Stomach smooth muscle (tissue), 2 donors: ENCODE results near the gene CASP8AP2.
"Not testable (repeated sequence)": the region's sequence is repeated elsewhere in the genome, so short reads cannot be mapped to it uniquely, and the experiment has no call there.

Experiments
- H3K27ac ChIP-seq: one replicate; pipeline ENCODE4 v1.7.0; 2013; ENCODE audit warnings: mild to moderate bottlenecking, low read length, inconsistent platforms
- H3K27me3 ChIP-seq, 2 donors: one replicate each; pipeline ENCODE4 v1.7.0; 2013; ENCODE audit warnings: low read length in 2 of 2; ENCODE audit not compliant: insufficient read depth in 2 of 2, control insufficient read depth in 1 of 2
- H3K36me3 ChIP-seq, 2 donors: one replicate each; pipeline ENCODE4 v1.7.0; 2013; ENCODE audit warnings: low read length in 2 of 2; ENCODE audit not compliant: control insufficient read depth in 2 of 2, insufficient read depth in 2 of 2
- H3K4me1 ChIP-seq: one replicate; pipeline ENCODE4 v1.7.0; 2013; ENCODE audit warnings: low read length; ENCODE audit not compliant: control insufficient read depth, insufficient read depth
- H3K4me3 ChIP-seq, 2 donors: one replicate each; pipeline ENCODE4 v1.7.0; 2013; ENCODE audit warnings: low read length in 2 of 2
- H3K9ac ChIP-seq, 2 donors: one replicate each; pipeline ENCODE4 v1.7.0; 2013; ENCODE audit warnings: low read length in 2 of 2, mild to moderate bottlenecking in 1 of 2
- H3K9me3 ChIP-seq, 2 donors: one replicate each; pipeline ENCODE4 v1.7.0; 2013; ENCODE audit warnings: low read length in 2 of 2; ENCODE audit not compliant: control insufficient read depth in 2 of 2
- donor health status: healthy.
- donor health status: Pancreatic carcinoma.

CASP8AP2 gene

DNA sequence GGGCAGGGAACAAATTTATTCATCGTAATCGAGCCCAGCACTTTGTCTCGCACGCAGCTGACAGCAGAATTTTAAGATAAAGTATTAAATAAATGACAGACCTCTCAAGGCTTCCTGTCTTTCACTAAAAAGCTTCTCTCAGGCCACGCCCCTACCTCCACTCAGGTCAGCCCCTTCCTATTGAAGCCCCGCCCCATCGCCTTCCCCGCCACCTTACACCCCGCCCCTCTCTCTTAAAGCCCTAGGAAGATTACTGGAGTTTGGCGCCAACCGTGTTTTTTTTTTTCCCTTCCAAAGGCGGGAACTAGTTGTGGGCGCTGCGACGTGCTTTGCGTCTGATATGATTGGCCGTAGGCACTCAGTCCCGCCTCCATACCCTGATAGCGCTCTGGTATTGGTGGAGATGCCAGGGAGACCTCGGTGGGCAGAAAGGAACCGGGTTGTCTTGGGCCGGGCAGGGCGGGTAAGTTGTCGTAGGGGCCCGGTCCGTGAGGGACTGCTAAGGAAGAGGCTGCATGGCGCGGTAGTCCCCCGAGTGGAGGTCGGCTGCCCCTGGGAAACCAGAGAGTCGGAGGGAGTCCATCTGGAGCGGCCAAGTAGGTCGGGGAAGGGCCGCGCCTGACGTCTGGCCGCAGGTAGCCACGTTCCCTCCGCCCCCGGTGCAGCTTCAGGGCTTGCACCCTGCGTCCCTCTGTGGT is at the start of gene CASP8AP2:
Gene CASP8AP2 (plus strand): TSS at position 409 of the 698 bp plus-strand sequence.
- Histone ChIP-seq H3K27ac (peak within 1 kb of the TSS; percentile 49), H3K4me3 (peak within 1 kb of the TSS; percentile 79 to 98), H3K4me1 (peaks cover 12% of the 10 kb centered on the region), H3K9me3 (no peaks in the 10 kb centered on the region), H3K9ac (peak within 1 kb of the TSS; percentile 79 to 84), H3K36me3 (peaks cover 3% of the 10 kb centered on the region in 2 donors), H3K27me3 (no peaks in the 10 kb centered on the region)

DNA sequence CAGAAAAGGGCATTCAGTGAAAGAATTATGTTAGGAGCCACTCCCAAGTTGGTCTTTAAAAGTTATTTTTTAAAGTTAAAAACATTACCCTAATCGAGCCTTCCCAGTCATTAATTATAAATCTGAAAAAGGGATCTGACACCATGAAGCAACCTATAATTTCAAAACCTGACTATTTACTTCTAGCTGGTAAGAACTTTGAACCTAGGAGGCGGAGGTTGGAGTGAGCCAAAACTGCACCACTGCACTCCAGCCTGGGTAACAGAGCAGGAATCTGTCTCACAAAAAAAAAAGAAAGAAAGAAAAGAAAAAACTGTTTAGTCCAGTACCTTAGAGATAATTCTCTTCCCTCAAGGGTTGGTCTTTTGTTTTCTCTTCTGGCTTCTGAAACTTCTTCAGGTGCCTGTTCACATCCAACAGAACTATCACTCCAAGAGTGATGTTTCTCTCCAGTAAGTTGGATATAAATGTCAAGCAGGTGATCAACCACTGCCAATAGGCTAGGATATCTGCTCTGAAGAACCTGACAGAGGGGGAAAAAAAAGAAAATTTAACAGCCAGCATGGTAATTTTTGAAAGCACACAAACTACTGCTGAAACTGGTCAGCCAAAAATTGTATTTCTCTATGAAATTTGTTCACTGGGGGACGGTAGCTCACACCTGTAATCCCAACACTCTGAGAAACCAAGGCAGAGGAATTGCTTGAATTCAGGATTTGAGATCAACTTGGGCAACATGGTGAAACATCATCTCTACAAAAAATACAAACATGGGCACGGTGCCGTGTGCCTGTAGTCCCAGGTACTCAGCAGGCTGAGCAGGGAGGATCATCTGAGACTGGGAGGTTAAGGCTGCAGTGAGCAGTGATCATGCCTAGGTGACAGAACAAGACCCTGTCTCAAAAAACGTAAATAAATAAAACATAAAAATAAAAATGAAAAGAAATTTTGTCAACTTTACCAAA is 48.3 kb upstream of the CASP8AP2 start:
- Histone ChIP-seq H3K9ac (no peak overlapping the region), H3K4me3 (no peak overlapping the region), H3K4me1 (no peaks in the 10 kb centered on the region), H3K36me3 (peaks cover 20 to 29% of the 10 kb centered on the region in 2 donors), H3K9me3 (no peaks in the 10 kb centered on the region), H3K27me3 (no peaks in the 10 kb centered on the region), H3K27ac (no peak overlapping the region)

DNA sequence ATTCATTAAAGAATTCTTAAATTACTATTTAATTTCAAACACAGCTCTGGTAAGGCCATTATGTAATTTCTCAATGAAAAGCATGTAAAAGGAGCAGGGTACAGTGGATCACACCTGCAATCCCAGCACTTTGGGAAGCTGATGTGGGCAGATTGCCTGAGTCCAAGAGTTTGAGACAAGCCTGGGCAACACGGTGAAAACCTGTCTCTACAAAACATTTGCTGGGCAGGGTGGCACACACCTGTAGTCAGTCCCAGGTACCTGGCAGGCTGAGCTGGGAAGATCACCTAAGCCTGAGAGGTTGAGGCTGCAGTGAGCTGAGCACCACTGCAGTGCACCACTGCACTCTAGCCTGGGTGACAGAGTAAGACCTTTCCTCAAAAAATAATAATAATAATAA is 47.5 kb upstream of the CASP8AP2 start:
- H3K36me3 ChIP-seq = peaks cover 23 to 29% of the 10 kb centered on the region in 2 donors
- H3K4me1 ChIP-seq = no peaks in the 10 kb centered on the region
- no peak overlapping the region for H3K9ac ChIP-seq
- H3K27ac ChIP-seq = no peak overlapping the region
- no peaks in the 10 kb centered on the region for H3K9me3 ChIP-seq
- H3K27me3 ChIP-seq = no peaks in the 10 kb centered on the region
- no peak overlapping the region for H3K4me3 ChIP-seq

DNA sequence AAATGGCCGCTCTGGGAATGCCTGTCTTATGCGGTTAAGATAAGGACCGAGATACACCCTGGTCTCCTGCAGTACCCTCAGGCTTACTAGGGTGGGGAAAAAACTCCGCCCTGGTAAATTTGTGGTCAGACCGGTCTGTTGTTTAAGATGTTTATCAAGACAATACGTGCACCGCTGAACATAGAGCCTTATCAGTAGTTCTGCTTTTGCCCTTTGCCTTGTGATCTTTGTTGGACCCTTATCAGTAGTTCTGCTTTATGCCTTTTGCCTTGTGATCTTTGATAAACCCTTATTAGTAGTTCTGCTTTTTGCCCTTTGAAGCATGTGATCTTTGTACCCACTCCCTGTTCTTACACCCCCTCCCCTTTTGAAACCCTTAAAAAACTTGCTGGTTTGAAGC is 46.4 kb upstream of the CASP8AP2 start:
- H3K36me3 ChIP-seq = peaks cover 23 to 32% of the 10 kb centered on the region in 2 donors
- not testable (repeated sequence) for H3K4me1 ChIP-seq, H3K27ac ChIP-seq, H3K9ac ChIP-seq, H3K9me3 ChIP-seq, H3K27me3 ChIP-seq, H3K4me3 ChIP-seq

DNA sequence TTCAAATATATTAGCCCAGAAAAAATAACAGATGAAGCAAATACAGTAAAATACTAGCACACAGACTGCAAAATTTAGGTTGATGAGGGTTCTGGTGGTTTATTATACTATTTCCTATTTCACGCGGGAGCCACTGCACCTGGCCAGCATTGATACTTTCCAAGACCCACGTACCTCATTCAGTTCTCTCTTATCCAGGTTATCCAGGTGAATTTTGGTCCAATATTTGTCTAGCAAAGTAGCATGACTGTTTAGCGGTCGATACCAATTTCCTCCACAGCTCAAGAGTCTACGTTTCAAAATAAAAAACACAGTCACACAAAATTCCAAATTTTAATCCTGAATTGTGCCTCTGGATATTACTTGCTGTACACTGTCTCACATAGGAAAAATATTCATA is 44.8 kb upstream of the CASP8AP2 start:
- Histone ChIP-seq H3K4me1 (no peaks in the 10 kb centered on the region), H3K9me3 (no peaks in the 10 kb centered on the region), H3K4me3 (no peak overlapping the region), H3K27ac (no peak overlapping the region), H3K36me3 (peaks cover 29 to 40% of the 10 kb centered on the region in 2 donors), H3K9ac (no peak overlapping the region), H3K27me3 (no peaks in the 10 kb centered on the region)

DNA sequence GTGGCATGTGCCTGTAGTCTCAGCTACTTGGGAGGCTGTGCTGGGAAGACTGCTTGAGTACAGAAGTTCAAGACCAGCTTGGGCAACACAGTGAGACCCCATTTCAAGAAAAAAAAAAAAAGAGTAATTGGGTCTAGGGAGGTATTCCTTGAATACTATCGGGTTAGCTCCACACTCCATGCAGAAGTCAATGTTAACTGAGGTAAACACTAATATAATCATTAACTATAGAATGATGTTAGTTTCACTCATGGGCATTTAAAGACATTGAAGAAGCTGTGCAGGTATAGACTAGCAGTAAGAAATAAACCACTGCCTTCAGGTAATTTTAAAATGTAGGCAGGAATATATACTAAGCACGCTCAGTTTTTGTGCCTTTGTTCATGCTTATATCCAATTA is 42.7 kb upstream of the CASP8AP2 start:
- no peak overlapping the region for H3K27ac ChIP-seq
- no peaks in the 10 kb centered on the region for H3K27me3 ChIP-seq
- H3K9me3 ChIP-seq = no peaks in the 10 kb centered on the region
- H3K36me3 ChIP-seq = peaks cover 20 to 32% of the 10 kb centered on the region in 2 donors
- H3K4me1 ChIP-seq = no peaks in the 10 kb centered on the region
- H3K4me3 ChIP-seq = no peak overlapping the region
- H3K9ac ChIP-seq = no peak overlapping the region

DNA sequence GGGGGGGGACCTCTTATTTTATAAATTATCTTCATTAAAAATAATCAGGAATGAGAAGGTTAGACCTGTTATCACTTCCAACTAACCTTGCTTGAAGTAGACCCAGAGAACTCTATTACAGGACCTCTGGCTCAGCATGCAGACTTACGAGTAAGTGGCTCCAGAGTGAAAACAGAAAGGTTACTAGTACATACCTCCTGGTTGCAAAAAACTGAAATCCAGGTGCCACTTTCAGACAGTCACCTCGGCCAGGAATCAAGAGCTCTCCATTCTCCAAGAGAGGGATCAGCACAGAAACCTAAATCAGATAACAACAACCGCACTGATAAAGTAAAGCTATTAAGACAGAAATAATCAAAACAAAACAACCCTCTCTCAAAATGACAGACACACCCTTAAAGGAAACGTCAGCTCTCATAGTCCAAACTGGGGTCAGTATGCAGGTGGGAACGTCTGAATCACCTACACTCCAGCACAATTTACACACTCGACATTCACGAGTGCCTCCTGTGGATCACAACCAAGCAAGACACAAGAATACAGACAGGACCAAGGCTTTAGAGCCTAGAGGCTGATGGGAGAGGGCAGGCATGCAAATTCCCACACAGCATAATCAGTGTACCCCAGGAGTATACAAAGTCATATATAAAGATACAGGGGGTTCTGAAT is 41.9 kb upstream of the CASP8AP2 start:
- Histone ChIP-seq H3K36me3 (peaks cover 22 to 32% of the 10 kb centered on the region in 2 donors), H3K9ac (no peak overlapping the region), H3K27me3 (no peaks in the 10 kb centered on the region), H3K4me1 (no peaks in the 10 kb centered on the region), H3K9me3 (no peaks in the 10 kb centered on the region), H3K4me3 (no peak overlapping the region), H3K27ac (no peak overlapping the region)

DNA sequence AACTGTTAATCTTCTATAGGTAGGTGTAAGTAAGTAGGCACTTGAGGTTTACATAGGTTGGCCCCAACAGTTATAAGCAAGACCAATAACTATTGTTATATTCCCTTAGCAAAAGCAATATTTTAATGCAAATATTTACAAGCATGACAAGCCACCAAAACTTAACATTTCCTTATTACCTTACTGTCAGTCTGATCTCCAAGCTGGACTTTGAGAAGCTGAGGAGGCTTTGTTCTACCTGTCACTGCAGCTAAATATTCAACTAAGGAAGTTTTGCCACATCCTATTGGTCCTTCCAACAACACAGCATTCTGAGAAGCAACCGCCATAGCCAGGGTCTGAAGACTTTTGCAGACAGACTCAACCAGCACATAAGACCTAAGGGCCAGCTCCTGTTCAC is 39.7 kb upstream of the CASP8AP2 start:
- no peak overlapping the region for H3K27ac ChIP-seq
- H3K9ac ChIP-seq = no peak overlapping the region
- H3K27me3 ChIP-seq = no peaks in the 10 kb centered on the region
- no peaks in the 10 kb centered on the region for H3K9me3 ChIP-seq
- H3K4me1 ChIP-seq = no peaks in the 10 kb centered on the region
- H3K4me3 ChIP-seq = no peak overlapping the region
- H3K36me3 ChIP-seq = peaks cover 30% of the 10 kb centered on the region in 2 donors

DNA sequence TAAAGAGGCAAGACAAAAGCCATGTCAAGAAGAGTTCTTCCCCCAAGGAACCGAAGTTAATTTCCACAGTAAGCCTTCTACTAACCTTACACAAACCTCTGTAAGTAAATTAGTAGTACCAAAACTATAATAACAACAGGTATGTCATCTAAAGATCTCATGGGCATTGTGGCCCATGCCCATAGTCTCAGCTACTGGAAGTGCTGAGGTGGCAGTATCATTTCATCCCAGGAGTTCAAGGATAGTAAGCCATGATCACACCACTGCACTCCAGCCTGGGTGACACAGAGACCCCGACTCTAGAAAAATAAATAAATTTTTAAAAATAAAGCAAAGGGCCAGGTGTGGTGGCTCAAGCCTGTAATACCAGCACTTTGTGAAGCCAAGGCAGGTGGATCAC is 39.3 kb upstream of the CASP8AP2 start:
- H3K4me1 ChIP-seq = no peaks in the 10 kb centered on the region
- no peaks in the 10 kb centered on the region for H3K27me3 ChIP-seq
- no peak overlapping the region for H3K27ac ChIP-seq
- H3K9ac ChIP-seq = no peak overlapping the region
- no peaks in the 10 kb centered on the region for H3K9me3 ChIP-seq
- no peak overlapping the region for H3K4me3 ChIP-seq
- peaks cover 26 to 30% of the 10 kb centered on the region in 2 donors for H3K36me3 ChIP-seq

DNA sequence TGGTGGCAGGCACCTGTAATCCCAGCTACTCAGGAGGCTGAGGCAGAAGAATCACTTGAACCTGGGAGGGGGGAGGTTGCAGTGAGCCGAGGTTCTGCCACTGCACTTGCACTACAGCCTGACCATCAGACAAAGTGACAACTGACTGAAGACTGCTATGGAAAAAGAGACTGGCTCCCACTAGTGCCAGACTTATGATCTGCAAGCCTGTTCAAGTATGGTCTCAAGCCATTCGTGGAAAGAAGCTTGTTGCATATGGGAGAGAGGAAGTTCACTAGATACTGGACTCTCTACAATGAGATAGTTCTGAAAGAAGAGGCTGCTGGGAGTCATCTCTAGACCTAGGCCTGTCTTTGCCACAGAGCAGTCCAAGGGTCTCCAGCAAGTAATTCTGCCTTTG is 36.8 kb upstream of the CASP8AP2 start:
- H3K9me3 ChIP-seq = no peaks in the 10 kb centered on the region
- H3K4me1 ChIP-seq = no peaks in the 10 kb centered on the region
- H3K27me3 ChIP-seq = no peaks in the 10 kb centered on the region
- no peak overlapping the region for H3K27ac ChIP-seq
- H3K9ac ChIP-seq = no peak overlapping the region
- peaks cover 18 to 26% of the 10 kb centered on the region in 2 donors for H3K36me3 ChIP-seq
- no peak overlapping the region for H3K4me3 ChIP-seq
